ENCODE results near the gene GMPPA.

GRCh38 chr2:219549619-219550018 is 50.9 kb downstream of the GMPPA start:
- TF ChIP-seq CTCF (IDR thresholded peaks at IDR 0.05) (no peak), POLR2A (IDR thresholded peaks at IDR 0.05) (no peak)
